ENCODE results near the gene CIART.

- TF ChIP-seq CTCF (IDR thresholded peaks at IDR 0.05; ENCODE audit: poor library complexity) (no peak), EZH2phosphoT487 (IDR thresholded peaks at IDR 0.05; ENCODE audit: low read depth, severe bottlenecking, unreplicated experiment) (no peak), EZH2 (IDR thresholded peaks at IDR 0.05; ENCODE audit: borderline replicate concordance) (no peak)
Observed at GRCh38 chr1:150261367-150261766, 21.0 kb upstream of the CIART start.

Data from hepatocyte (in vitro differentiated cells).